HepG2 (cell line): ENCODE data around the gene MS4A15. TPM values are rescaled to one million over a fixed set of nuclear protein-coding genes. Genes with fewer than 3 reads are reported as not detected.

Source experiments
- ATAC-seq: fragments of 200-7000 bp; cut with Tn5 transposase; 3 replicates; pipeline ENCODE4 v1.9.1; 2020; ENCODE audit warnings: mild to moderate bottlenecking, moderate library complexity
- BruUV-seq: library from RNA; stranded (reverse); fragments of 400-500 nt; replicated peaks from 2 replicates; lab custom pipeline; 2021; lab: Mats Ljungman, UMichigan
- CTCF ChIA-PET: fragments of 300-600 bp; formaldehyde crosslinking; extraction: SDS; loops from one replicate; lab custom pipeline; 2021; ENCODE audit warnings: low total read pairs, inconsistent platforms, low intra/inter-chr PET ratio; lab: Yijun Ruan, JAX
- POLR2A ChIA-PET: fragments of 350-600 bp; sonication (Branson Sonifier 250); formaldehyde crosslinking; loops from one replicate; lab custom pipeline; 2020; ENCODE audit warnings: antibody characterized with exemption, inconsistent platforms; lab: Yijun Ruan, JAX
- DNase-seq: peaks from one replicate; pipeline ENCODE4 v3.0.0-alpha.2; 2015; ENCODE audit warnings: low spot score
- FAIRE-seq: peaks from 3 replicates; lab custom pipeline; 2011; peaks lifted over from hg19 to GRCh38; lab: Jason Lieb, UNC
- H2AFZ ChIP-seq: one replicate; pipeline ENCODE4 v1.6.1; 2011; ENCODE audit warnings: low read length, inconsistent platforms
- H3K27ac ChIP-seq: fragments of 300-600 bp; 3 replicates; pipeline ENCODE4 v1.8.0; 2011; ENCODE audit warnings: mixed run types, mild to moderate bottlenecking, mixed read lengths, low read length, inconsistent platforms; ENCODE audit not compliant: insufficient read depth; ENCODE audit errors: extremely low read length
- H3K27me3 ChIP-seq, 2 experiments: fragments of 200-600 bp in 1 of 2; 2 replicates in 1 of 2; 3 replicates in 1 of 2; pipeline versions ENCODE4 v1.6.0 to v1.8.0; 2011; ENCODE audit warnings: low read length in 2 of 2, mild to moderate bottlenecking in 2 of 2, moderate library complexity in 2 of 2, inconsistent platforms in 1 of 2; ENCODE audit not compliant: insufficient read depth in 2 of 2, control insufficient read depth in 1 of 2
- H3K36me3 ChIP-seq, 2 experiments: fragments of 200-600 bp in 1 of 2; replicated peaks in 1 of 2; 2 replicates in 1 of 2; 3 replicates in 1 of 2; pipeline versions ENCODE4 v1.5.1 to v1.8.0; 2011; ENCODE audit warnings: low read length in 2 of 2, inconsistent platforms in 1 of 2; ENCODE audit not compliant: insufficient read depth in 2 of 2, control insufficient read depth in 1 of 2
- H3K4me1 ChIP-seq: 2 replicates; pipeline ENCODE4 v1.5.1; 2012; ENCODE audit warnings: low read length, inconsistent platforms; ENCODE audit not compliant: insufficient read depth
- H3K4me2 ChIP-seq: 2 replicates; pipeline ENCODE4 v1.6.0; 2011; ENCODE audit warnings: low read depth, low read length, inconsistent platforms
- H3K4me3 ChIP-seq, 3 experiments: fragments of 200-600 bp in 1 of 3; sonication (generic), shearing (Covaris generic) in 1 of 3; replicated peaks in 1 of 3; 2 replicates each; pipeline ENCODE4 v1.5.1; 2011 to 2016; ENCODE audit warnings: low read length in 3 of 3, inconsistent platforms in 2 of 3, low read depth in 2 of 3, mild to moderate bottlenecking in 2 of 3, control low read depth in 1 of 3, mixed read lengths in 1 of 3; ENCODE audit not compliant: insufficient read depth in 1 of 3
- H3K79me2 ChIP-seq: one replicate; pipeline ENCODE4 v1.6.1; 2011; ENCODE audit warnings: low read length, inconsistent platforms; ENCODE audit not compliant: insufficient read depth
- H3K9ac ChIP-seq: 2 replicates; pipeline ENCODE4 v1.6.0; 2011; ENCODE audit warnings: mild to moderate bottlenecking, low read depth, low read length, inconsistent platforms; ENCODE audit not compliant: insufficient read depth
- H3K9me3 ChIP-seq: 2 replicates; pipeline ENCODE4 v1.5.1; 2012; ENCODE audit warnings: mild to moderate bottlenecking, low read length
- H4K20me1 ChIP-seq: 2 replicates; pipeline ENCODE4 v1.6.0; 2011; ENCODE audit warnings: inconsistent platforms, mild to moderate bottlenecking, low read length, moderate library complexity; ENCODE audit not compliant: insufficient read depth
- AGO1 ChIP-seq: fragments of 200-400 bp; formaldehyde crosslinking; IDR thresholded peaks from 2 replicates; pipeline ENCODE4 v1.6.1; 2017; ENCODE audit warnings: mild to moderate bottlenecking, low read depth, low read length, moderate library complexity; ENCODE audit not compliant: poor library complexity, severe bottlenecking
- CREM ChIP-seq, 2 experiments: sonication (generic) in 1 of 2; formaldehyde crosslinking in 1 of 2; IDR thresholded peaks; 2 replicates each; pipeline versions ENCODE4 v1.4.0 to v1.6.1; 2016 to 2020; ENCODE audit warnings: antibody characterized with exemption in 1 of 2, mild to moderate bottlenecking in 1 of 2, missing genetic modification reagents in 1 of 2
- GZF1 ChIP-seq: sonication (generic); formaldehyde crosslinking; IDR thresholded peaks from 2 replicates; pipeline ENCODE4 v1.5.1; 2020; ENCODE audit warnings: mild to moderate bottlenecking, missing genetic modification reagents
- SALL1 ChIP-seq: sonication (generic); formaldehyde crosslinking; IDR thresholded peaks from 2 replicates; pipeline ENCODE4 v1.8.0; 2022; ENCODE audit warnings: mild to moderate bottlenecking, missing genetic modification reagents
- XBP1 ChIP-seq: sonication (generic); formaldehyde crosslinking; IDR thresholded peaks from 2 replicates; pipeline ENCODE4 v1.5.0; 2020; ENCODE audit warnings: missing genetic modification reagents
- ZFP36 ChIP-seq: fragments of 150-350 bp; IDR thresholded peaks from 2 replicates; pipeline ENCODE4 v1.6.1; 2018; ENCODE audit warnings: borderline replicate concordance, low read length, low read depth; ENCODE audit not compliant: partially characterized antibody
- ZFP36L2 ChIP-seq: sonication (generic); formaldehyde crosslinking; IDR thresholded peaks from 2 replicates; pipeline ENCODE4 v1.4.0; 2020; ENCODE audit warnings: missing genetic modification reagents
- ZNF160 ChIP-seq: sonication (generic); formaldehyde crosslinking; IDR thresholded peaks from 2 replicates; pipeline ENCODE4 v1.8.0; 2022; ENCODE audit warnings: mild to moderate bottlenecking, inconsistent platforms, missing genetic modification reagents
- ZNF33B ChIP-seq: sonication (generic); formaldehyde crosslinking; IDR thresholded peaks from 2 replicates; pipeline ENCODE4 v1.5.1; 2020; ENCODE audit warnings: mild to moderate bottlenecking, missing genetic modification reagents
- ZNF776 ChIP-seq: sonication (generic); formaldehyde crosslinking; IDR thresholded peaks from 2 replicates; pipeline ENCODE4 v1.4.0; 2020; ENCODE audit warnings: mild to moderate bottlenecking, missing genetic modification reagents
- ZSCAN25 ChIP-seq: sonication (generic); formaldehyde crosslinking; IDR thresholded peaks from 2 replicates; pipeline ENCODE4 v1.8.0; 2022; ENCODE audit warnings: mild to moderate bottlenecking, missing genetic modification reagents
- WGBS: methylation state at CpG from one replicate; pipeline ENCODE4 v1.1.6; 2017; ENCODE audit warnings: low lambda C conversion rate; 5-methylcytosine and 5-hydroxymethylcytosine counted together
- in situ Hi-C: cut with HindIII; loops from 2 replicates; pipeline ENCODE4 v1.10.0; 2017; ENCODE audit warnings: low pct_unique_long_range_greater_than_20kb; ENCODE audit not compliant: extremely low pct_ligation_motif_present
- intact Hi-C: fragments of 100-400 bp; cut with micrococcal nuclease; formaldehyde crosslinking; loops from one replicate; pipeline ENCODE4 v1.10.0; 2022; ENCODE audit not compliant: unreplicated experiment
- polyA plus RNA-seq, 8 experiments: library from polyadenylated mRNA; depleted of rRNA in 3 of 8; stranded (reverse) in 7 of 8; unstranded in 1 of 8; fragments of >200 nt; fragmentation: Illumina TruSeq in 4 of 8; extraction: Trizol in 4 of 8; gene quantifications; 2 replicates each; pipeline versions ENCODE4 v1.2.1 to v1.2.3, GENCODE V29; 2011 to 2016; ENCODE audit warnings: low read depth in 4 of 8, missing spikeins in 1 of 8, mixed read lengths in 1 of 8; ENCODE audit not compliant: insufficient read depth in 1 of 8
- total RNA-seq, 5 experiments: library from RNA; depleted of rRNA; stranded (reverse); fragments of >200 nt; fragmentation: Illumina TruSeq; extraction: Trizol; gene quantifications; 2 replicates each; pipeline ENCODE4 v1.2.3, GENCODE V29; 2016; ENCODE audit warnings: low read depth in 1 of 5
- TF ChIP-seq, protein P1 (sequence below): fragments of 450-650 bp; IDR thresholded peaks from 2 replicates; pipeline ENCODE4 v1.6.1; 2016
- TF ChIP-seq, protein P2 (sequence below): sonication (generic); formaldehyde crosslinking; IDR thresholded peaks from 2 replicates; pipeline ENCODE4 v1.8.1; 2022; ENCODE audit warnings: mild to moderate bottlenecking, missing genetic modification reagents
- TF ChIP-seq, protein P3 (sequence below), 2 experiments: sonication (generic) in 1 of 2; formaldehyde crosslinking in 1 of 2; IDR thresholded peaks; 2 replicates each; pipeline versions ENCODE4 v1.6.1 to v1.9.0; 2014 to 2022; ENCODE audit warnings: antibody characterized with exemption in 1 of 2, borderline replicate concordance in 1 of 2, inconsistent platforms in 1 of 2, low read depth in 1 of 2, missing genetic modification reagents in 1 of 2
- TF ChIP-seq, protein P4 (sequence below): sonication (generic); formaldehyde crosslinking; IDR thresholded peaks from 2 replicates; pipeline ENCODE4 v1.5.1; 2020; ENCODE audit warnings: mild to moderate bottlenecking, missing genetic modification reagents, moderate library complexity

MS4A15 gene
- total and polyA plus RNA-seq, 2 of the 13 experiments (the other 11 are each of a cell fraction or from before 2014, with no cell fraction given): not detected

- Histone ChIP-seq H3K27ac (no peak overlapping the region), H3K4me2 (no peak overlapping the region), H3K79me2 (no peaks in the 10 kb centered on the region), H3K4me1 (no peaks in the 10 kb centered on the region), H3K4me3 (no peak overlapping the region), H3K9me3 (no peaks in the 10 kb centered on the region), H3K9ac (no peak overlapping the region), H3K27me3 (peaks cover 1 to 13% of the 10 kb centered on the region in 2 experiments; a peak in 2 of 5 replicates), H2AFZ (no peak overlapping the region), H4K20me1 (no peaks in the 10 kb centered on the region), H3K36me3 (no peaks in the 10 kb centered on the region)
- in situ Hi-C loops (no loop called here), intact Hi-C loops (no loop called here)
- ChIA-PET CTCF (no interaction called here), POLR2A (no interaction called here)
- FAIRE-seq: no peak
- ATAC-seq: no peak
- 51% methylated on average over 4 of the region's 4 CpGs for WGBS
- BruUV-seq: no TSS peak
- no peak for DNase-seq
- TF ChIP-seq AGO1: no peak
- TF ChIP-seq, protein P1, sequence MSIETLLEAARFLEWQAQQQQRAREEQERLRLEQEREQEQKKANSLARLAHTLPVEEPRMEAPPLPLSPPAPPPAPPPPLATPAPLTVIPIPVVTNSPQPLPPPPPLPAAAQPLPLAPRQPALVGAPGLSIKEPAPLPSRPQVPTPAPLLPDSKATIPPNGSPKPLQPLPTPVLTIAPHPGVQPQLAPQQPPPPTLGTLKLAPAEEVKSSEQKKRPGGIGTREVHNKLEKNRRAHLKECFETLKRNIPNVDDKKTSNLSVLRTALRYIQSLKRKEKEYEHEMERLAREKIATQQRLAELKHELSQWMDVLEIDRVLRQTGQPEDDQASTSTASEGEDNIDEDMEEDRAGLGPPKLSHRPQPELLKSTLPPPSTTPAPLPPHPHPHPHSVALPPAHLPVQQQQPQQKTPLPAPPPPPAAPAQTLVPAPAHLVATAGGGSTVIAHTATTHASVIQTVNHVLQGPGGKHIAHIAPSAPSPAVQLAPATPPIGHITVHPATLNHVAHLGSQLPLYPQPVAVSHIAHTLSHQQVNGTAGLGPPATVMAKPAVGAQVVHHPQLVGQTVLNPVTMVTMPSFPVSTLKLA: no peak
- TF ChIP-seq GZF1 (CRISPR knock-in tag): no peak
- TF ChIP-seq, protein P2, sequence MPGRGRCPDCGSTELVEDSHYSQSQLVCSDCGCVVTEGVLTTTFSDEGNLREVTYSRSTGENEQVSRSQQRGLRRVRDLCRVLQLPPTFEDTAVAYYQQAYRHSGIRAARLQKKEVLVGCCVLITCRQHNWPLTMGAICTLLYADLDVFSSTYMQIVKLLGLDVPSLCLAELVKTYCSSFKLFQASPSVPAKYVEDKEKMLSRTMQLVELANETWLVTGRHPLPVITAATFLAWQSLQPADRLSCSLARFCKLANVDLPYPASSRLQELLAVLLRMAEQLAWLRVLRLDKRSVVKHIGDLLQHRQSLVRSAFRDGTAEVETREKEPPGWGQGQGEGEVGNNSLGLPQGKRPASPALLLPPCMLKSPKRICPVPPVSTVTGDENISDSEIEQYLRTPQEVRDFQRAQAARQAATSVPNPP (CRISPR knock-in tag): no peak
- TF ChIP-seq ZNF33B (CRISPR knock-in tag): no peak
- TF ChIP-seq, protein P3, sequence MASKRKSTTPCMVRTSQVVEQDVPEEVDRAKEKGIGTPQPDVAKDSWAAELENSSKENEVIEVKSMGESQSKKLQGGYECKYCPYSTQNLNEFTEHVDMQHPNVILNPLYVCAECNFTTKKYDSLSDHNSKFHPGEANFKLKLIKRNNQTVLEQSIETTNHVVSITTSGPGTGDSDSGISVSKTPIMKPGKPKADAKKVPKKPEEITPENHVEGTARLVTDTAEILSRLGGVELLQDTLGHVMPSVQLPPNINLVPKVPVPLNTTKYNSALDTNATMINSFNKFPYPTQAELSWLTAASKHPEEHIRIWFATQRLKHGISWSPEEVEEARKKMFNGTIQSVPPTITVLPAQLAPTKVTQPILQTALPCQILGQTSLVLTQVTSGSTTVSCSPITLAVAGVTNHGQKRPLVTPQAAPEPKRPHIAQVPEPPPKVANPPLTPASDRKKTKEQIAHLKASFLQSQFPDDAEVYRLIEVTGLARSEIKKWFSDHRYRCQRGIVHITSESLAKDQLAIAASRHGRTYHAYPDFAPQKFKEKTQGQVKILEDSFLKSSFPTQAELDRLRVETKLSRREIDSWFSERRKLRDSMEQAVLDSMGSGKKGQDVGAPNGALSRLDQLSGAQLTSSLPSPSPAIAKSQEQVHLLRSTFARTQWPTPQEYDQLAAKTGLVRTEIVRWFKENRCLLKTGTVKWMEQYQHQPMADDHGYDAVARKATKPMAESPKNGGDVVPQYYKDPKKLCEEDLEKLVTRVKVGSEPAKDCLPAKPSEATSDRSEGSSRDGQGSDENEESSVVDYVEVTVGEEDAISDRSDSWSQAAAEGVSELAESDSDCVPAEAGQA (IDR thresholded peaks at IDR 0.05; ENCODE audit: low read depth): no peak
- TF ChIP-seq, protein P3 (CRISPR knock-in tag; IDR thresholded peaks at IDR 0.05; ENCODE audit: borderline replicate concordance): no peak
- TF ChIP-seq CREM (IDR thresholded peaks at IDR 0.05): no peak
- no peak for TF ChIP-seq CREM (CRISPR knock-in tag; IDR thresholded peaks at IDR 0.05)
- TF ChIP-seq ZNF776: no peak
- TF ChIP-seq XBP1 (CRISPR knock-in tag): no peak
- TF ChIP-seq ZSCAN25 (CRISPR knock-in tag): no peak
- TF ChIP-seq, protein P4, sequence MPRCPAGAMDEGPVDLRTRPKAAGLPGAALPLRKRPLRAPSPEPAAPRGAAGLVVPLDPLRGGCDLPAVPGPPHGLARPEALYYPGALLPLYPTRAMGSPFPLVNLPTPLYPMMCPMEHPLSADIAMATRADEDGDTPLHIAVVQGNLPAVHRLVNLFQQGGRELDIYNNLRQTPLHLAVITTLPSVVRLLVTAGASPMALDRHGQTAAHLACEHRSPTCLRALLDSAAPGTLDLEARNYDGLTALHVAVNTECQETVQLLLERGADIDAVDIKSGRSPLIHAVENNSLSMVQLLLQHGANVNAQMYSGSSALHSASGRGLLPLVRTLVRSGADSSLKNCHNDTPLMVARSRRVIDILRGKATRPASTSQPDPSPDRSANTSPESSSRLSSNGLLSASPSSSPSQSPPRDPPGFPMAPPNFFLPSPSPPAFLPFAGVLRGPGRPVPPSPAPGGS: no peak
- TF ChIP-seq ZFP36L2 (CRISPR knock-in tag): no peak
- TF ChIP-seq ZFP36: no peak
- TF ChIP-seq SALL1 (CRISPR knock-in tag): no peak
- no peak for TF ChIP-seq ZNF160
Measured at GRCh38 chr11:60810151-60810550, 53.5 kb downstream of the MS4A15 start.
